Caco-2 (cell line): Measurements from ENCODE around the gene TOB2. TPM values are rescaled to one million over a fixed set of nuclear protein-coding genes. Genes with fewer than 3 reads are reported as not detected.

Source experiments
- BruUV-seq: library from RNA; stranded (reverse); fragments of 400-500 nt; replicated peaks from 2 replicates; lab custom pipeline; 2021; lab: Mats Ljungman, UMichigan
- CTCF ChIA-PET: fragments of 300-600 bp; sonication (Branson Sonifier 250); formaldehyde crosslinking; loops from one replicate; lab custom pipeline; 2022; ENCODE audit warnings: antibody characterized with exemption; lab: Charles Lee
- POLR2A ChIA-PET: fragments of 300-600 bp; sonication (Branson Sonifier 250); formaldehyde crosslinking; loops from one replicate; lab custom pipeline; 2022; ENCODE audit warnings: antibody characterized with exemption; lab: Charles Lee
- DNase-seq, 2 experiments: peaks; one replicate each; pipeline versions ENCODE4 v3.0.0 to v3.0.0-alpha.2; 2020 to 2022
- H3K27me3 ChIP-seq: replicated peaks from 2 replicates; pipeline ENCODE4 v1.6.0; 2011; ENCODE audit warnings: low read length; ENCODE audit not compliant: control insufficient read depth, insufficient read depth
- H3K36me3 ChIP-seq: 2 replicates; pipeline ENCODE4 v1.5.1; 2011; ENCODE audit warnings: low read length; ENCODE audit not compliant: control insufficient read depth, insufficient read depth
- H3K4me1 ChIP-seq: fragments of 250-450 bp; sonication (Bioruptor Pico); 2 replicates; pipeline ENCODE4 v1.5.1; 2020; ENCODE audit warnings: mild to moderate bottlenecking
- H3K4me3 ChIP-seq: 2 replicates; pipeline ENCODE4 v1.5.1; 2011; ENCODE audit warnings: low read depth, mild to moderate bottlenecking, control low read depth, low read length
- H3K9me3 ChIP-seq: fragments of 250-450 bp; sonication (Bioruptor Pico); 2 replicates; pipeline ENCODE4 v1.5.1; 2020; ENCODE audit warnings: mild to moderate bottlenecking, moderate library complexity
- H3K27ac Mint-ChIP-seq: one replicate; pipeline ENCODE4 v1.8.0; 2022; ENCODE audit warnings: mixed read lengths; ENCODE audit not compliant: unreplicated experiment
- H3K27me3 Mint-ChIP-seq: one replicate; pipeline ENCODE4 v1.8.0; 2022; ENCODE audit warnings: mixed read lengths; ENCODE audit not compliant: insufficient read depth, unreplicated experiment
- H3K36me3 Mint-ChIP-seq: one replicate; pipeline ENCODE4 v1.8.0; 2022; ENCODE audit warnings: mild to moderate bottlenecking, mixed read lengths; ENCODE audit not compliant: insufficient read depth, unreplicated experiment
- H3K4me1 Mint-ChIP-seq: one replicate; pipeline ENCODE4 v1.8.0; 2022; ENCODE audit warnings: low read depth, mixed read lengths; ENCODE audit not compliant: unreplicated experiment
- H3K4me3 Mint-ChIP-seq: one replicate; pipeline ENCODE4 v1.8.0; 2022; ENCODE audit warnings: mild to moderate bottlenecking, moderate library complexity, mixed read lengths; ENCODE audit not compliant: unreplicated experiment
- H3K9me3 Mint-ChIP-seq: one replicate; pipeline ENCODE4 v1.8.0; 2022; ENCODE audit warnings: mixed read lengths; ENCODE audit not compliant: unreplicated experiment
- intact Hi-C: fragments of 100-400 bp; cut with micrococcal nuclease; formaldehyde crosslinking; loops from one replicate; pipeline ENCODE4 v1.10.0; 2022; ENCODE audit not compliant: unreplicated experiment
- total RNA-seq: library from RNA; stranded (reverse); gene quantifications from 2 replicates; pipeline ENCODE4 v1.2.3, GENCODE V29; 2022
- TF ChIP-seq, protein P1 (sequence below), 2 experiments: fragments of 200-600 bp in 1 of 2; IDR thresholded peaks; 1 replicate in 1 of 2; 2 replicates in 1 of 2; pipeline versions ENCODE4 v1.5.1 to v1.8.0; 2011 to 2022; ENCODE audit warnings: antibody characterized with exemption in 1 of 2, control low read depth in 1 of 2, inconsistent platforms in 1 of 2, low read depth in 1 of 2, low read length in 1 of 2, mild to moderate bottlenecking in 1 of 2, moderate library complexity in 1 of 2; ENCODE audit not compliant: insufficient read depth in 1 of 2, severe bottlenecking in 1 of 2, unreplicated experiment in 1 of 2

Gene TOB2
- total RNA-seq, 1 experiment from 2014 or later, result 49.0 TPM

DNA sequence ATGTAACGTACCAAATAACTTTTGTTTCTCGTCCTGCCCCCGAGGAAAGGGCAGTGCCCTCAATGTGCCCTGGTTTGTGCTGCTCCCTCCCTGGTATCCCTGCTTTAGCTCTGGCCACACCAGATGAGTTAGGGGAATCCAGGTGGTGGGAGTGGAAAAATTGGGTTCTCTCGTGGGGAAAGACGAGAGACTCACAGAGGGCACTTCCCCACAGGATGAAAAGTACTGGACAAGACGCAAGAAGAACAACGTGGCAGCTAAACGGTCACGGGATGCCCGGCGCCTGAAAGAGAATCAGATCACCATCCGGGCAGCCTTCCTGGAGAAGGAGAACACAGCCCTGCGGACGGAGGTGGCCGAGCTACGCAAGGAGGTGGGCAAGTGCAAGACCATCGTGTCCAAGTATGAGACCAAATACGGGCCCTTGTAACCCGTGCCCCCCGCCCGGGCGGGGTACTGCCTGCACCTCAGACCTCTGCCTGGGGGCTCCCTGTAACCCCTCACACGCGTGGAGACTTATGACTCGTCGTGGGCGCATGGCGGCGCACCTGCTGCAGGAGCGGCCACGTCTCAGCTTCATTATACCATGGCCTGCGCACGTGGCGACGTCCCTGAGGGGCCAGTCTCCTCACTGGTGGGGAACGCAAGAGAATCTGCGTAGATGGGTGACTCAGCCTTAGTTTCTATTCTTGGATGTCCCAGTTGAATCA is 50.9 kb downstream of the TOB2 start:
- H3K4me1 ChIP-seq, result no peaks in the 10 kb centered on the region
- ChIA-PET CTCF (no interaction called here), POLR2A (interaction anchor here (0.5 kb wide), 1 partner anchor 273 kb away, joined by 7 read pairs; no protein-coding TSS in a partner anchor)
- Mint-ChIP-seq H3K9me3 (no peaks in the 10 kb centered on the region), H3K27me3 (no peaks in the 10 kb centered on the region), H3K27ac (no peak overlapping the region), H3K4me1 (no peaks in the 10 kb centered on the region), H3K36me3 (peaks cover 14% of the 10 kb centered on the region), H3K4me3 (no peak overlapping the region)
- H3K27me3 ChIP-seq, result no peaks in the 10 kb centered on the region
- H3K36me3 ChIP-seq, result no peaks in the 10 kb centered on the region; the same call in none of the 2 replicates
- H3K9me3 ChIP-seq, result no peaks in the 10 kb centered on the region
- TF ChIP-seq, protein P1, sequence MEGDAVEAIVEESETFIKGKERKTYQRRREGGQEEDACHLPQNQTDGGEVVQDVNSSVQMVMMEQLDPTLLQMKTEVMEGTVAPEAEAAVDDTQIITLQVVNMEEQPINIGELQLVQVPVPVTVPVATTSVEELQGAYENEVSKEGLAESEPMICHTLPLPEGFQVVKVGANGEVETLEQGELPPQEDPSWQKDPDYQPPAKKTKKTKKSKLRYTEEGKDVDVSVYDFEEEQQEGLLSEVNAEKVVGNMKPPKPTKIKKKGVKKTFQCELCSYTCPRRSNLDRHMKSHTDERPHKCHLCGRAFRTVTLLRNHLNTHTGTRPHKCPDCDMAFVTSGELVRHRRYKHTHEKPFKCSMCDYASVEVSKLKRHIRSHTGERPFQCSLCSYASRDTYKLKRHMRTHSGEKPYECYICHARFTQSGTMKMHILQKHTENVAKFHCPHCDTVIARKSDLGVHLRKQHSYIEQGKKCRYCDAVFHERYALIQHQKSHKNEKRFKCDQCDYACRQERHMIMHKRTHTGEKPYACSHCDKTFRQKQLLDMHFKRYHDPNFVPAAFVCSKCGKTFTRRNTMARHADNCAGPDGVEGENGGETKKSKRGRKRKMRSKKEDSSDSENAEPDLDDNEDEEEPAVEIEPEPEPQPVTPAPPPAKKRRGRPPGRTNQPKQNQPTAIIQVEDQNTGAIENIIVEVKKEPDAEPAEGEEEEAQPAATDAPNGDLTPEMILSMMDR (IDR thresholded peaks at IDR 0.05; ENCODE audit: insufficient read depth in 1 of 2, low read depth in 1 of 2, low read length in 1 of 2, severe bottlenecking in 1 of 2, unreplicated experiment in 1 of 2), result no peak
- intact Hi-C loops, result no loop called here
- BruUV-seq, result no TSS peak
- no peak for DNase-seq
- no peak overlapping the region for H3K4me3 ChIP-seq

DNA sequence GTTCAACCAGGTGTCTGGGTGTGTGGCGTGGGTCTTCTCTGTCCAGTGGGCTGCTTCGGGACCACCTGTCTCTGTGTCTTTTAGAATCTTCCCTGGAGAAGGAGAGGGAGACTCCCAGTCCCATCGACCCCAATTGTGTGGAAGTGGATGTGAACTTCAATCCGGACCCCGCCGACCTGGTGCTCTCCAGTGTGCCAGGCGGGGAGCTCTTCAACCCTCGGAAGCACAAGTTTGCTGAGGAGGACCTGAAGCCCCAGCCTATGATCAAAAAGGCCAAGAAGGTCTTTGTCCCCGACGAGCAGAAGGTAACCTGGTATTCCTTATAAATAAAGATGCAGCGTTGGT is 52.6 kb downstream of the TOB2 start:
- no peaks in the 10 kb centered on the region for H3K27me3 Mint-ChIP-seq
- no peak overlapping the region for H3K4me3 ChIP-seq
- POLR2A ChIA-PET, result no interaction called here
- BruUV-seq, result no TSS peak
- DNase-seq, result no peak
- H3K36me3 Mint-ChIP-seq, result peaks cover 22% of the 10 kb centered on the region
- H3K9me3 ChIP-seq, result no peaks in the 10 kb centered on the region
- no peaks in the 10 kb centered on the region; the same call in none of the 2 replicates for H3K36me3 ChIP-seq
- H3K9me3 Mint-ChIP-seq, result no peaks in the 10 kb centered on the region
- H3K4me3 Mint-ChIP-seq, result no peak overlapping the region
- intact Hi-C loops, result no loop called here
- H3K4me1 Mint-ChIP-seq, result no peaks in the 10 kb centered on the region
- H3K27me3 ChIP-seq, result no peaks in the 10 kb centered on the region
- H3K27ac Mint-ChIP-seq, result no peak overlapping the region
- H3K4me1 ChIP-seq, result no peaks in the 10 kb centered on the region
- CTCF ChIA-PET, result no interaction called here
- TF ChIP-seq, protein P1 (IDR thresholded peaks at IDR 0.05; ENCODE audit: insufficient read depth in 1 of 2, low read depth in 1 of 2, low read length in 1 of 2, severe bottlenecking in 1 of 2, unreplicated experiment in 1 of 2), result no peak

DNA sequence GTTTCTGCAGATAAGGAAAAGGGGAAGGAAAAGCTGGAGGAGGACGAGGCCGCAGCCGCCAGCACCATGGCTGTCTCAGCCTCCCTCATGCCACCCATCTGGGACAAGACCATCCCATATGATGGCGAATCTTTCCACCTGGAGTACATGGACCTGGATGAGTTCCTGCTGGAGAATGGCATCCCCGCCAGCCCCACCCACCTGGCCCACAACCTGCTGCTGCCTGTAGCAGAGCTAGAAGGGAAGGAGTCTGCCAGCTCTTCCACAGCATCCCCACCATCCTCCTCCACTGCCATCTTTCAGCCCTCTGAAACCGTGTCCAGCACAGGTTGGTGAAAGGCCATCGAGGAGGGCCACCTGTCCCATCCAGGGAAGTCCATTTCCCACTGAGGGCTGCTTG is 59.3 kb downstream of the TOB2 start:
- Histone ChIP-seq H3K4me3 (no peak overlapping the region), H3K9me3 (no peaks in the 10 kb centered on the region), H3K36me3 (no peaks in the 10 kb centered on the region), H3K27me3 (no peaks in the 10 kb centered on the region), H3K4me1 (peaks cover 6% of the 10 kb centered on the region; the same call in 1 of the 2 replicates)
- ChIA-PET POLR2A (no interaction called here), CTCF (no interaction called here)
- intact Hi-C loops, result no loop called here
- no peaks in the 10 kb centered on the region for H3K27me3 Mint-ChIP-seq
- H3K36me3 Mint-ChIP-seq, result peaks cover 19% of the 10 kb centered on the region
- no peak overlapping the region for H3K4me3 Mint-ChIP-seq
- no peaks in the 10 kb centered on the region for H3K9me3 Mint-ChIP-seq
- H3K27ac Mint-ChIP-seq, result no peak overlapping the region
- no peak for DNase-seq
- TF ChIP-seq, protein P1 (IDR thresholded peaks at IDR 0.05; ENCODE audit: insufficient read depth in 1 of 2, low read depth in 1 of 2, low read length in 1 of 2, severe bottlenecking in 1 of 2, unreplicated experiment in 1 of 2), result no peak
- peaks cover 7% of the 10 kb centered on the region for H3K4me1 Mint-ChIP-seq
- BruUV-seq, result no TSS peak
